K562 (cell line): ENCODE results near the gene INSL3. TPM values are rescaled to one million over a fixed set of nuclear protein-coding genes. Genes with fewer than 3 reads are reported as not detected.

ENCODE experiments used
- EHMT2 ChIP-seq: fragments of 450-650 bp; IDR thresholded peaks from 2 replicates; pipeline ENCODE4 v1.6.1; 2018; ENCODE audit warnings: antibody characterized with exemption
- GTF2F1 ChIP-seq: IDR thresholded peaks from 2 replicates; pipeline ENCODE4 v1.6.1; 2011; ENCODE audit warnings: low read depth, low read length, improper control_type of control experiment
- KDM1A ChIP-seq, 2 experiments: fragments of 450-650 bp; IDR thresholded peaks; 2 replicates each; pipeline ENCODE4 v1.6.1; 2016; ENCODE audit warnings: mild to moderate bottlenecking in 2 of 2
- KLF16 ChIP-seq: IDR thresholded peaks from 2 replicates; pipeline ENCODE4 v1.6.1; 2016; ENCODE audit warnings: antibody characterized with exemption
- NCOR1 ChIP-seq: fragments of 450-650 bp; IDR thresholded peaks from 2 replicates; pipeline ENCODE4 v1.6.1; 2016; ENCODE audit warnings: mild to moderate bottlenecking, moderate library complexity
- PHB ChIP-seq: fragments of 250-450 bp; sonication (Bioruptor Pico); IDR thresholded peaks from 2 replicates; pipeline ENCODE4 v1.5.0; 2021
- RBM22 ChIP-seq: fragments of 200-400 bp; formaldehyde crosslinking; IDR thresholded peaks from 2 replicates; pipeline ENCODE4 v1.6.1; 2018; ENCODE audit warnings: low read length, low read depth; ENCODE audit not compliant: poor library complexity, severe bottlenecking
- SRF ChIP-seq, 2 experiments: fragments of 250-450, 450-650 bp in 1 of 2; sonication (Bioruptor Pico) in 1 of 2; sonication (generic) in 1 of 2; formaldehyde crosslinking; IDR thresholded peaks; 2 replicates each; pipeline versions ENCODE4 v1.5.0 to v1.5.1; 2020 to 2022; ENCODE audit warnings: mild to moderate bottlenecking in 1 of 2, missing genetic modification reagents in 1 of 2
- STAG1 ChIP-seq: sonication (generic); formaldehyde crosslinking; IDR thresholded peaks from 2 replicates; pipeline ENCODE4 v1.5.0; 2020; ENCODE audit warnings: missing genetic modification reagents, borderline replicate concordance
- THRAP3 ChIP-seq: fragments of 450-650 bp; IDR thresholded peaks from 2 replicates; pipeline ENCODE4 v1.6.1; 2016; ENCODE audit warnings: mild to moderate bottlenecking, inconsistent platforms, borderline replicate concordance
- ZBTB43 ChIP-seq: sonication (generic); formaldehyde crosslinking; IDR thresholded peaks from 2 replicates; pipeline ENCODE4 v1.8.0; 2023; ENCODE audit warnings: mild to moderate bottlenecking, missing genetic modification reagents
- ZMIZ1 ChIP-seq, 2 experiments: fragments of 150-350 bp in 1 of 2; IDR thresholded peaks; 2 replicates each; pipeline ENCODE4 v1.6.1; 2012 to 2016; ENCODE audit warnings: low read depth in 2 of 2, low read length in 2 of 2, mild to moderate bottlenecking in 1 of 2, moderate library complexity in 1 of 2
- ZNF280A ChIP-seq: fragments of 450-650 bp; IDR thresholded peaks from 2 replicates; pipeline ENCODE4 v1.6.1; 2018; ENCODE audit warnings: mild to moderate bottlenecking, low read depth; ENCODE audit not compliant: partially characterized antibody
- ZNF696 ChIP-seq: fragments of 250-450 bp; sonication (Bioruptor Pico); conservative IDR thresholded peaks from 2 replicates; pipeline ENCODE4 v1.4.0; 2020; ENCODE audit warnings: mild to moderate bottlenecking, moderate library complexity
- polyA plus RNA-seq, 8 experiments: library from polyadenylated mRNA; depleted of rRNA in 4 of 8; stranded (reverse) in 5 of 8; unstranded in 3 of 8; fragments of >200 nt; fragmentation: Nextera tagmentation in 2 of 8; fragmentation: Illumina TruSeq in 1 of 8; extraction: Ambion mirVana in 2 of 8; extraction: Trizol in 1 of 8; gene quantifications; 2 replicates each; pipeline versions ENCODE4 v1.2.1 to v1.2.3, GENCODE V29; 2011 to 2014; ENCODE audit warnings: inconsistent platforms in 1 of 8, missing spikeins in 1 of 8
- total RNA-seq, 7 experiments: library from RNA; depleted of rRNA in 6 of 7; stranded (reverse); fragments of >200 nt in 6 of 7; fragmentation: Illumina TruSeq in 2 of 7; extraction: Trizol in 2 of 7; gene quantifications; 2 replicates each; pipeline versions ENCODE4 v1.2.1 to v1.2.3, GENCODE V29; 2011 to 2021; ENCODE audit warnings: low replicate concordance in 1 of 7
- TF ChIP-seq, protein P1 (sequence below): fragments of 250-450 bp; sonication (Bioruptor Pico); IDR thresholded peaks from 2 replicates; pipeline ENCODE4 v1.9.0; 2021; ENCODE audit warnings: mild to moderate bottlenecking, inconsistent platforms

The INSL3 gene
- total and polyA plus RNA-seq, 9 of the 15 experiments (the other 6 are each of a cell fraction or from before 2014, with no cell fraction given) = not detected

DNA sequence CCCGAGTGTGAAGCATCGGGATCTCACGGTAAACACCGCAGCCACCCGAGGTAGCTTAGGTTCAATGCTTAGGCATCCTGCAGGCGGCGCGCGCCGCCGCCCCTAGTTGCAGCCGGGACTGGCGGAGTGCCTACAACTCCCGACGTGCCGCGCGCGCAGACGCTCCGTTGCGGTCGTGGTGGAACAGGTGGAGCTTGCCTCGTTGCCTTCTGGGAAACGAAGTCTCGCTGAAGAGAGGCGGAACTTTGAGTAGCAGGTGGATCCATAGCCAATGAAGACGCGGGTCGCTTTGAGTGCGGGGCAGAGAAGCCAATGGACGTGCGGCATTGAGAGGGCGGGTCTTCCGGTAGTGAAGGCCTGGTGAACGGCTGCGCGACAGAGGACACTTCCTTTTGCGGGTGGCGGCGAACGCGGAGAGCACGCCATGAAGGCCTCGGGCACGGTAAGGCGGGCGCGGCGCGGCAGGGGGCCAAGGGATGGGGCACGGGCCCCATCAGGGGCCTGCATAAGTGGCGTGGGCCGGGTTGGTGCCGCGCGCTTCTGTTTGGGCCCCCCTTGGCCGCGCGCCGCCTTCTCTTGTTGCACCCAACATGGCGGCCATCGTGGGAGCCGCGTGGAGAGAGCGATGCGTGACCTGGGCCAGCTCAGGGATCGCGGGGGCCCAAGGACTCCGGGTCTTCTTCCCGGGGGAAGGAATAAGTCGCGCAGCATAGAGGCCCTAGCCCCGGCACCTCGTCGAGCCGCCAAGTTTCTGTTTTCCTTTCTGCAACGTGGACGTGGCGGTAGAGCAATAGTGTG, 38.4 kb upstream of the INSL3 start, which contains the start of gene RPL18A (continued):
- no peak for TF ChIP-seq ZNF280A
- TF ChIP-seq, protein P1, sequence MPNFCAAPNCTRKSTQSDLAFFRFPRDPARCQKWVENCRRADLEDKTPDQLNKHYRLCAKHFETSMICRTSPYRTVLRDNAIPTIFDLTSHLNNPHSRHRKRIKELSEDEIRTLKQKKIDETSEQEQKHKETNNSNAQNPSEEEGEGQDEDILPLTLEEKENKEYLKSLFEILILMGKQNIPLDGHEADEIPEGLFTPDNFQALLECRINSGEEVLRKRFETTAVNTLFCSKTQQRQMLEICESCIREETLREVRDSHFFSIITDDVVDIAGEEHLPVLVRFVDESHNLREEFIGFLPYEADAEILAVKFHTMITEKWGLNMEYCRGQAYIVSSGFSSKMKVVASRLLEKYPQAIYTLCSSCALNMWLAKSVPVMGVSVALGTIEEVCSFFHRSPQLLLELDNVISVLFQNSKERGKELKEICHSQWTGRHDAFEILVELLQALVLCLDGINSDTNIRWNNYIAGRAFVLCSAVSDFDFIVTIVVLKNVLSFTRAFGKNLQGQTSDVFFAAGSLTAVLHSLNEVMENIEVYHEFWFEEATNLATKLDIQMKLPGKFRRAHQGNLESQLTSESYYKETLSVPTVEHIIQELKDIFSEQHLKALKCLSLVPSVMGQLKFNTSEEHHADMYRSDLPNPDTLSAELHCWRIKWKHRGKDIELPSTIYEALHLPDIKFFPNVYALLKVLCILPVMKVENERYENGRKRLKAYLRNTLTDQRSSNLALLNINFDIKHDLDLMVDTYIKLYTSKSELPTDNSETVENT (CRISPR knock-in tag) = peak; percentile 86
- TF ChIP-seq KDM1A (IDR thresholded peaks at IDR 0.05) = no peak
- 0 out of 2 replicates have a peak, but pooled peaks have one; percentile 44 for TF ChIP-seq PHB (CRISPR knock-in tag)
- no peak for TF ChIP-seq THRAP3
- TF ChIP-seq GTF2F1 = peak; percentile 94
- no peak for TF ChIP-seq EHMT2
- no peak for TF ChIP-seq NCOR1
- TF ChIP-seq ZBTB43 (CRISPR knock-in tag) = no peak
- no peak for TF ChIP-seq ZMIZ1 (IDR thresholded peaks at IDR 0.05; ENCODE audit: low read depth in 2 of 2, low read length in 2 of 2)
- TF ChIP-seq ZNF696 (CRISPR knock-in tag) = no peak
- TF ChIP-seq KLF16 = peak; percentile 29; the same call in 1 of the 2 replicates
- TF ChIP-seq RBM22 = peak; percentile 85
- TF ChIP-seq SRF (CRISPR knock-in tag; IDR thresholded peaks at IDR 0.05) = peak in 1 of 2 experiments; percentile 79; a peak in 2 of 4 replicates
- no peak for TF ChIP-seq STAG1 (CRISPR knock-in tag)
